NCI-H526 treated with DMSO at 0.1 percent for 48 hours (cell line): ENCODE data around the gene HNF4A.
"Not testable (repeated sequence)": the region's sequence is repeated elsewhere in the genome, so short reads cannot be mapped to it uniquely, and the experiment has no call there.

Experiments used
- DNase-seq: peaks from one replicate; lab custom pipeline; 2025; lab: John Stamatoyannopoulos, UW

The HNF4A gene

GRCh38 chr20:44355498-44356352 lies at the start of gene HNF4A:
Gene HNF4A, plus strand, starts transcription at chr20:44355699. Its CDS starts 106 bp downstream, at chr20:44355805.
- no peak for DNase-seq

GRCh38 chr20:44306927-44307326 lies 48.6 kb upstream of the HNF4A start:
- DNase-seq: no peak

- no peak for DNase-seq
Measured at GRCh38 chr20:44309763-44310663, 45.5 kb upstream of the HNF4A start.

- DNase-seq: peak; percentile 92
Measured at GRCh38 chr20:44310664-44311639, 44.5 kb upstream of the HNF4A start, which contains the start of gene FITM2. Gene FITM2, minus strand, starts transcription at chr20:44311202. Its CDS starts 54 bp downstream, at chr20:44311148.

GRCh38 chr20:44314870-44315269 lies 40.6 kb upstream of the HNF4A start:
- no peak for DNase-seq

GRCh38 chr20:44319839-44320422 lies 35.6 kb upstream of the HNF4A start:
- DNase-seq: no peak

GRCh38 chr20:44324343-44324742 lies 31.2 kb upstream of the HNF4A start:
- no peak for DNase-seq

- no peak for DNase-seq
Measured at GRCh38 chr20:44326391-44327159, 28.9 kb upstream of the HNF4A start.

- DNase-seq: not testable (repeated sequence)
Measured at GRCh38 chr20:44327748-44328147, 27.8 kb upstream of the HNF4A start.

GRCh38 chr20:44328428-44328827 lies 27.1 kb upstream of the HNF4A start:
- no peak for DNase-seq

GRCh38 chr20:44331201-44331600 lies 24.3 kb upstream of the HNF4A start:
- no peak for DNase-seq

GRCh38 chr20:44334306-44334705 lies 21.2 kb upstream of the HNF4A start:
- DNase-seq: no peak

- DNase-seq: no peak
Measured at GRCh38 chr20:44334709-44335108, 20.8 kb upstream of the HNF4A start.

- no peak for DNase-seq
Measured at GRCh38 chr20:44335675-44336074, 19.8 kb upstream of the HNF4A start.

GRCh38 chr20:44336086-44336485 lies 19.4 kb upstream of the HNF4A start:
- peak; percentile 15 for DNase-seq

- no peak for DNase-seq
Measured at GRCh38 chr20:44336725-44337380, 18.6 kb upstream of the HNF4A start, which contains the start of gene R3HDML. Gene R3HDML, plus strand, starts transcription at chr20:44337043. Its CDS starts 115 bp downstream, at chr20:44337158.

- DNase-seq: no peak
Measured at GRCh38 chr20:44342248-44342647, 13.3 kb upstream of the HNF4A start.

- no peak for DNase-seq
Measured at GRCh38 chr20:44343162-44343675, 12.3 kb upstream of the HNF4A start.

GRCh38 chr20:44344723-44345122 lies 10.8 kb upstream of the HNF4A start:
- DNase-seq: no peak
